Kidney epithelial cell (primary cell): ENCODE results near the gene ARHGAP8. TPM values are rescaled to one million over a fixed set of nuclear protein-coding genes. Genes with fewer than 3 reads are reported as not detected.
"Not testable (repeated sequence)": the region's sequence is repeated elsewhere in the genome, so short reads cannot be mapped to it uniquely, and the experiment has no call there.

Source experiments
- DNase-seq: peaks from one replicate; pipeline ENCODE4 v3.0.0-alpha.2; 2010; ENCODE audit warnings: low read depth
- H3K27me3 ChIP-seq: 2 replicates; pipeline ENCODE4 v1.6.0; 2011; ENCODE audit warnings: low read length; ENCODE audit not compliant: control insufficient read depth, insufficient read depth
- H3K36me3 ChIP-seq: 2 replicates; pipeline ENCODE4 v1.5.1; 2011; ENCODE audit warnings: low read length; ENCODE audit not compliant: control insufficient read depth, insufficient read depth
- H3K4me3 ChIP-seq: 2 replicates; pipeline ENCODE4 v1.5.1; 2011; ENCODE audit warnings: low read depth, mild to moderate bottlenecking, control low read depth, low read length
- CTCF ChIP-seq: IDR thresholded peaks from 2 replicates; pipeline ENCODE4 v1.5.1; 2011; ENCODE audit warnings: mild to moderate bottlenecking, moderate library complexity, low read length, control low read depth, inconsistent platforms; ENCODE audit not compliant: insufficient read depth, poor library complexity, severe bottlenecking
- total RNA-seq: library from RNA; depleted of rRNA; stranded (reverse); fragments of >200 nt; gene quantifications from 2 replicates; pipeline ENCODE4 v1.2.3, GENCODE V29; 2015

ARHGAP8 gene
- total RNA-seq, 1 donor from 2014 or later = 22.9 TPM

DNA sequence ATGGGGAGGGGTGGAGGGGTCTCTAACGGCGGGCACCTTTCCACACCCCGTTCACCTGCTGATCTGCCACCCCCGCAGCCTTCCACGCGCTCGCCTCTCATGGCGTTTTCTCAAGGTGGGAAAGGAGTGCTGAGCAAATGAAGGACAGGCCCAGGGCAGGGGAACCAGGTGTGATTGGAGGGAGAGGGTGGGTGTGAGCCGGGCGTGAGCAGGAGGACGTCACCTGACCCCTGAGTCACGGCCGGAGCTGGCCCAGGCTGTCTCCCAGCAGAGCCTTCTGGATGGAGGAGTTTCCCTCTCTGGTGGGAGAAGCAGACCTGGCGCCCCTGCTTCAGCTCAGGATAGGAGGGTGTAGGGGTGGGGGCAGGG, 14.0 kb upstream of the ARHGAP8 start:
- no peak for DNase-seq
- peaks cover 3% of the 10 kb centered on the region for H3K27me3 ChIP-seq
- no peaks in the 10 kb centered on the region for H3K36me3 ChIP-seq
- H3K4me3 ChIP-seq = no peak overlapping the region
- no peak for TF ChIP-seq CTCF

DNA sequence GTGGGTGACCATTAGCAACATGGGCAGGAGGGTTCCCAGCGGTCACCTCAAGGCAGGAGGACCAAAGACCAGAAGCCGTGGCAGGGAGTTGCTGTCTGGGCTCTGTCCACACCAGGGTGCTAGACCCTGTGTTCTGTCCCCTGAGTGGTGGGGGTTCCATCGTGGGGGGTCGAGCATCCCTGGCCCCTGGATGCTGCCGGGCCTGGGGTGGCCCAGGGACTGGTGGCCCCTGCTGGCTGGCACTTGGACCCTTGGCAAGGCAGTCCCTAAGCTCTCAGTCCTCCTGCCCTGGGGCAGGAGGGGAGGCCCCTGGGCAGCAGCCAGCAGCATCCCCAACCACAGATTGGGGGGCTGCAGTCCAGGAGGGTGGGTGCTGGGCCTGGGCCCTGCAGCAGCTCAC, 13.4 kb upstream of the ARHGAP8 start:
- no peak for TF ChIP-seq CTCF
- H3K27me3 ChIP-seq = peaks cover 3% of the 10 kb centered on the region
- DNase-seq = no peak
- H3K36me3 ChIP-seq = no peaks in the 10 kb centered on the region
- H3K4me3 ChIP-seq = no peak overlapping the region

- not testable (repeated sequence) for H3K36me3 ChIP-seq, H3K27me3 ChIP-seq, H3K4me3 ChIP-seq, DNase-seq
Observed at GRCh38 chr22:44739666-44740065, 12.7 kb upstream of the ARHGAP8 start.

DNA sequence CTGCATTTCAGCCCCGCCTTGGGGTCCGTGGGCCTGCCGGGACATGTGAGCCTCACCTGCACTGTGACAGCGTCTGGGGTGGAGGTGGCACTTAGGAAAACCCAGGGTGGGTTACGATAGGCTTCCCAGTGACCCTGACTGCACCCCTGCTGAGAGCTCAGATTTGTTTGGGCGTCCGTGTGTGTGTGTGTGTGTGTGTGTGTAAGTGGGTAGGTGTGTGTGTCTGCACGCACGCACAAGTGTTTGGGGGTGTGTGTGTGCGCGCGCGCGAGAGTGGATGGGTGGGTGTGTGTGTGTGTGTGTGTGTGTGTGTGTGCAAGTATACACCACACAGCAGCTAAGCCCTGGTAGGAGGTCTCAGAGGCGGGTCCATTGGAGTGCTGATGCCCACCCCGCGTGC, 12.1 kb upstream of the ARHGAP8 start:
- Histone ChIP-seq H3K4me3 (no peak overlapping the region), H3K27me3 (peaks cover 3% of the 10 kb centered on the region), H3K36me3 (no peaks in the 10 kb centered on the region)
- DNase-seq = no peak
- TF ChIP-seq CTCF = no peak

GRCh38 chr22:44741929-44742328, 10.4 kb upstream of the ARHGAP8 start:
- H3K27me3 ChIP-seq = peaks cover 3% of the 10 kb centered on the region
- H3K36me3 ChIP-seq = no peaks in the 10 kb centered on the region
- H3K4me3 ChIP-seq = no peak overlapping the region
- TF ChIP-seq CTCF = no peak
- DNase-seq = no peak

GRCh38 chr22:44743247-44743646, 9.1 kb upstream of the ARHGAP8 start:
- Histone ChIP-seq H3K36me3 (no peaks in the 10 kb centered on the region), H3K27me3 (no peaks in the 10 kb centered on the region), H3K4me3 (no peak overlapping the region)
- DNase-seq = no peak
- no peak for TF ChIP-seq CTCF
